BE2C (cell line): ENCODE results near the gene PDGFRB. TPM values are rescaled to one million over a fixed set of nuclear protein-coding genes. Genes with fewer than 3 reads are reported as not detected.

ENCODE experiments used
- DNase-seq: peaks from one replicate; pipeline ENCODE4 v3.0.0-alpha.2; 2020
- H3K27me3 ChIP-seq: fragments of 250-450 bp; sonication (Bioruptor Pico); 2 replicates; pipeline ENCODE4 v1.5.1; 2020; ENCODE audit warnings: mild to moderate bottlenecking
- H3K36me3 ChIP-seq: fragments of 250-450 bp; sonication (Bioruptor Pico); 2 replicates; pipeline ENCODE4 v1.5.1; 2020; ENCODE audit warnings: mild to moderate bottlenecking
- H3K4me1 ChIP-seq: fragments of 250-450 bp; sonication (Bioruptor Pico); 2 replicates; pipeline ENCODE4 v1.5.1; 2020
- H3K4me3 ChIP-seq: 2 replicates; pipeline ENCODE4 v1.5.1; 2011; ENCODE audit warnings: low read depth, low read length
- H3K9me3 ChIP-seq: fragments of 250-450 bp; sonication (Bioruptor Pico); 2 replicates; pipeline ENCODE4 v1.5.1; 2020
- CTCF ChIP-seq: IDR thresholded peaks from 2 replicates; pipeline ENCODE4 v1.5.1; 2012; ENCODE audit warnings: mild to moderate bottlenecking, low read depth, low read length
- polyA plus RNA-seq: library from polyadenylated mRNA; unstranded; fragments of >200 nt; gene quantifications from one replicate; pipeline ENCODE4 v1.2.1, GENCODE V29; 2012; ENCODE audit warnings: low read depth, missing spikeins; ENCODE audit not compliant: insufficient read length, insufficient read depth

Gene PDGFRB
- 187 TPM for polyA plus RNA-seq

- no peaks in the 10 kb centered on the region for H3K9me3 ChIP-seq
- peak within 1 kb of the TSS; percentile 85 for H3K4me3 ChIP-seq
- no peaks in the 10 kb centered on the region for H3K27me3 ChIP-seq
- peaks cover 5% of the 10 kb centered on the region; the same call in 1 of the 2 replicates for H3K36me3 ChIP-seq
- DNase-seq: peak; percentile 95
- TF ChIP-seq CTCF: no peak
- peaks cover 48% of the 10 kb centered on the region for H3K4me1 ChIP-seq
Observed at GRCh38 chr5:150155258-150156026, at the start of gene PDGFRB. PDGFRB (minus strand) TSS chr5:150155845; CDS start chr5:150137047, 18,798 bp downstream.

GRCh38 chr5:150204590-150204960 is 48.9 kb upstream of the PDGFRB start:
- no peaks in the 10 kb centered on the region for H3K36me3 ChIP-seq
- H3K27me3 ChIP-seq: no peaks in the 10 kb centered on the region
- TF ChIP-seq CTCF: no peak
- H3K4me3 ChIP-seq: no peak overlapping the region
- no peaks in the 10 kb centered on the region for H3K9me3 ChIP-seq
- no peaks in the 10 kb centered on the region for H3K4me1 ChIP-seq
- no peak for DNase-seq

GRCh38 chr5:150203832-150204589 is 48.4 kb upstream of the PDGFRB start:
- Histone ChIP-seq H3K27me3 (no peaks in the 10 kb centered on the region), H3K9me3 (no peaks in the 10 kb centered on the region), H3K4me3 (no peak overlapping the region), H3K4me1 (no peaks in the 10 kb centered on the region), H3K36me3 (no peaks in the 10 kb centered on the region)
- DNase-seq: no peak
- TF ChIP-seq CTCF: no peak

- Histone ChIP-seq H3K36me3 (no peaks in the 10 kb centered on the region), H3K9me3 (no peaks in the 10 kb centered on the region), H3K4me3 (no peak overlapping the region), H3K27me3 (no peaks in the 10 kb centered on the region), H3K4me1 (no peaks in the 10 kb centered on the region)
- no peak for TF ChIP-seq CTCF
- no peak for DNase-seq
Observed at GRCh38 chr5:150202501-150202900, 46.9 kb upstream of the PDGFRB start.

- H3K9me3 ChIP-seq: no peaks in the 10 kb centered on the region
- H3K36me3 ChIP-seq: no peaks in the 10 kb centered on the region
- DNase-seq: no peak
- H3K4me1 ChIP-seq: no peaks in the 10 kb centered on the region
- H3K4me3 ChIP-seq: no peak overlapping the region
- no peaks in the 10 kb centered on the region for H3K27me3 ChIP-seq
- TF ChIP-seq CTCF: no peak
Observed at GRCh38 chr5:150197476-150197875, 41.8 kb upstream of the PDGFRB start.

GRCh38 chr5:150196986-150197385 is 41.3 kb upstream of the PDGFRB start:
- Histone ChIP-seq H3K27me3 (no peaks in the 10 kb centered on the region), H3K9me3 (no peaks in the 10 kb centered on the region), H3K4me3 (no peak overlapping the region), H3K36me3 (no peaks in the 10 kb centered on the region), H3K4me1 (no peaks in the 10 kb centered on the region)
- TF ChIP-seq CTCF: no peak
- no peak for DNase-seq
